Measurements from ENCODE around the gene MAP1LC3B.

GRCh38 chr16:87391324-87391949 is 699 bp upstream of the MAP1LC3B start:
- no peak for TF ChIP-seq CTCF (IDR thresholded peaks at IDR 0.05; ENCODE audit: low read length)
- no peak for TF ChIP-seq EZH2 (optimal IDR thresholded peaks at IDR 0.05; ENCODE audit: low read depth, low read length)

All from MM.1S (cell line).